ENCODE data around the gene C2orf68. TPM values are rescaled to one million over a fixed set of nuclear protein-coding genes. Genes with fewer than 3 reads are reported as not detected.

Gene C2orf68, protein sequence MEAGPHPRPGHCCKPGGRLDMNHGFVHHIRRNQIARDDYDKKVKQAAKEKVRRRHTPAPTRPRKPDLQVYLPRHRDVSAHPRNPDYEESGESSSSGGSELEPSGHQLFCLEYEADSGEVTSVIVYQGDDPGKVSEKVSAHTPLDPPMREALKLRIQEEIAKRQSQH
- total RNA-seq, result 19.9 and 25.1 TPM in 2 replicates

DNA sequence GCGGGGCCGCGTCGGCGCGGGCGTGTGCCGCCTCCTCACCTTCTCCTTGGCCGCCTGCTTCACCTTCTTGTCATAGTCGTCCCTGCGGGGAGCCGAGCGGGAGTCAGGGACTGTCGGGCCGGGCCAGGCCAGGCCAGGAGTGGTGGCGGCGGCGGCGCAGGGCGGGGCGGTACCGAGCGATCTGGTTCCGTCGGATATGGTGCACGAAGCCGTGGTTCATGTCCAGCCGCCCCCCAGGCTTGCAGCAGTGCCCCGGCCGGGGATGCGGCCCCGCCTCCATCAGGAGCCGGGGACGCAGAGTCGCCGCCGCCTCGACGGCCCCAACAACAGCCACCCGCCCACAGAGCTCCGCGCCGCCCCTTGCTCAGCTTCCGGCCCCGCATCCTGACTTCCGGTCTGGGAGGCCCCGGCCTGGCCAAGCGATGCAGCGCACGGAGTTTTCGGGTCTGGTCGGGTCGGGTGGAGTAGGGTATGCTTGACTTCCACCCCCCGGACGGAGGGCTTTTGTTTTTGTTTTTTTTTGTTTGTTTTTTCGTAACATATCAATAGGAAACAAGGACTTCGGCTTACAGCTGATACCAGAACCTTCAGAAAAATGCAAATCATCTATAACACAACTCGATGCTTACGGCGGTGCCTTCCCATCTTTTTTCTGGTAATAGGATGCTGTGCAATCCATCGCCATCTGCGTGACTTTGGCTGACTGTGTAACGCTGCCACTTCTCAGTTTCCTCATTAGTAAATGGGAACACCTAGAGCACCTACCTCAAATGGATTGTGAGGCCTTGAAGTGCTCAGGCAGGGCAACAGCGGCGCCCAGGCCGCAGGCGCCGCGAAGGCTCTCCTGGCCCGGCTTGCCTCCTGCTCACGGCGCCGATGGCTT is at the start of gene C2orf68:
C2orf68 (minus strand) TSS at position 362 of the 883 bp plus-strand sequence; CDS start at position 280, 82 bp downstream.

DNA sequence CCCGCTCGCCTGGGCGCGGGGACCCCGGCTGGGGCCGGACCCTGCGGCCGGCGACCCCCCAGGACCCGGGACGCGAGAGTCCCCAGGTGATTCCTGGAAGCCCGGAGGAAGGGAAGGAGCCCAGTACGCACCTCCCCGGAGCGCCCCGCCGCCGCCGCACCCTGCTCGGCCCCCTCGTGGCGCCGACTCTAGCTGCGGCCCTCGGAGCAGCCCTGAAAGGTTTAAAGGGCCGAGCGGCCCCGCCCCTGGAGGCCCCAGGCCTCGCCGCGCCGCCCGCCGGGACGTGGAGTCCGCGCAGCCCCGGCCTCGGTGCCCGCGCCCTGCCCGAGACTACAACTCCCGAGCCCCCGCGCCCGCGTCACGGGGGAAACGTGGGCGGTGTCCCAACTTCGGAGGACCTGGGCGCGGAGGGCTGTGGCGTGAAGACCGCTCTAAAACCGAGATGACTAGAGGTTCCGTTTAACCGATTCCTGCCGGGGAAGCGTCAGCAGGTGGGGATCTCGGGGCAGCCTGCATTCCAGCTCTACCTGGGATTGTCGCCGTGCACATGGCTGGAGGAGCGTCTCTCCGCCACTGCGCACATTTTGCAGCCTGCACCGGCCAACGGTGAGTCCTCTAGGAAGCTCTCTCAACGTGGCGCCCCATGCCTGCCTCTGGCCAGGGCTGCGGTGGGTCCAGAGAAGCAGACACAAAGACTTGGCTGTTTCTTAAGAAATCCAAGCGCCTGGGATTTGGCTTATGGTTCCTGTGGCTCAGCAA is 9.2 kb downstream of the C2orf68 start, which contains the start of gene TMEM150A:
TMEM150A (minus strand) TSS at position 223 of the 759 bp plus-strand sequence. CDS start 750 bp downstream, outside the sequence.

DNA sequence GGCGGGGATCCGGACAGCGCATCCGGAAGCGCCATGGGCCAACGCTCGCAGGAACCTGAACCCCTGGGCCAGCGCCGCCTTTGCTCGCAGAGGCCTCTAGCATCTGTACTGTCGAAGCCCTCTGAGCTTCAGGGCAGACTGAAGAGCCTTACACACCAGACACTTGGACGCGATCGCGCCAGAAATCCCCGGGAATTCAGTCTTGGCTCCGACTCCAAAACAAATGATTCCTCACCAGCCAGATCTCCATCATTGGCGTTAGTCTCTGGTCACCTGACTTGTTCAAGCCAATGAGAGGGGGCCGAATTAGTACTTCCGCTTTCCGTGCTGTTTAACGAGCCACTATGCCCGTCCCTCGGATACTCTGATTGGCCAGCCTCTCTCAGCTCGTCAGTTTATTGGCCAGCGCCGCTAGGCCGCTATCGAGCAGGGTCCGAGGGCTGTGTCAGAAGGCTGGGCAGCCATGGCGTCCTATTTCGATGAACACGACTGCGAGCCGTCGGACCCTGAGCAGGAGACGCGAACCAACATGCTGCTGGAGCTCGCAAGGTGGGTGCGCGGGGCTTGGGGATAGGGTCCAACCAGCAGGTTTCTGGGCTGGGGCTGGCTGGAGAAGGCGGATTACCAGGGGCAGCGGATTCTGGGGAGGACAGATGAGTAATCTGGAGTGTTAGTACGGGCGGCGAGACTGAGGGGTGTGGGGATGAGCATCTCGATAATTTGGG is 16.4 kb downstream of the C2orf68 start, which contains the start of gene RNF181:
RNF181 (plus strand) TSS at position 445 of the 725 bp plus-strand sequence; CDS start at position 464, 19 bp downstream.

DNA sequence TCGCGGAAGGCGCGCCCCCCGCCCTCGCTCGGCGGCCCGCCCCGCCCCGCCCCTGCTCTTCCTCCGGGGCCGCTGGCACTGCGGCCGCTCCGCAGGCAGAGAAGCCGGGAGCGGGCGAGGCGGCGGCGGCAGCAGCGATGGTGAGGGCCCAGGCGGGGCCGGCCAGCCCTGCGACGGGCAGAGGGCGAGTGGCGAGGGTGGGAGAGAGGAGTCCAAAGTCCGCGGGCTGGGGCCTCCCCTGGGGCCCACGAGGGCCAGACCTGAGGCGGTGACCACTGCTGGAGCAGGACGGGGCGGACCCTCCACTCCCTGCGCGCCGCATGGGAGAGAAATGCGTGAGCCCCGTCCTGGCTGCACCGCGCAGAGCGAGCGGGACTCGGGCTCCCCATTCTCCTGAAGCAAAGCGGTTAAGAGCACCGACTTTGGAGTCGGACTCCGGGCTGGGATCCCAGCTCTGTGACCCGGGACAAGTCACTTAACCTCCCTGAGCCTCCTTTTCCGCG is 27.5 kb downstream of the C2orf68 start, which contains the start of gene VAMP5:
VAMP5 (plus strand) TSS at position 78 of the 503 bp plus-strand sequence; CDS start at position 138, 60 bp downstream.

DNA sequence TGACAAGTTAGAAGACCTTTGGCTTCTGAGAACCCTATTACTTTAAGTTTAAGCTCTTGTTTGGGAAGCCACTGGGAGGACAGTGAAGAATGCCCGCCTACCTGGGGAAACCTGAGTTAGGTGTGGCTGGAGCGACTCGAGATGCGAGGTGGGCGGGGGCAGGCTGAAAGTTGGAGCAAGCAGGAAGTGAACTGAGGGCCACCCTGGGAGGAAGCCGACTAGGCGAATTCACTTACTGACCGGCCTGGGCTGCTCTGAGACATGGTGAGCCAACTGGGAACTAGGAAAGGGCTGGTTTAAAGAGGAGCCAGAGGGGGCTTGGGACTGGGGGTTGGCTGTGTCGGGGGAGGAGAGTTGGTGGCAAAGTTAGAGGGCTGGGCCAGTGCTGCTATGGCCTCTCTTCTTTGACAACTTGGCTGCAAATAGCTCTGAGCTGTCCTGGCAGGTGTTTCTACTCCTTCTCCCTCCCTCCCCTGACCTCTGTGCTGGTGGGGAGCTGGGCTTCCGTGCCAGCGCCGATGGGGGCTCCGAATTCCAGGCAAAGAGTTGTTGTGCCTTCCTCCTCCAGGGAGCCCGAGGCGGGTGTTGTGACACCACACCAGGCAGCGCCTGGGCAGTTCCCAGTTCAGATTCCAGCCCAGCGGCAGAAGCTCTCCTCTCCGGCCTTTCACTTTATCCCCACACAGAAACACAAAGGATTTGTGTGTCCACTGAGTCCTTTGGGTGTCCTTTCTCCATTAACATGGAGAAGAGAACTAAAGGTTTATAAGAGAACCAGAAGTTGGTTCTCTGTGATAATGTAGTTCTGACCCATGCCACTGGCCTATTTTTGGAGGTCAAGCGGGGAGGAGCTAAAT is 34.3 kb downstream of the C2orf68 start, which contains the start of gene VAMP8:
VAMP8 (plus strand) TSS at position 201 of the 857 bp plus-strand sequence; CDS start at position 262, 61 bp downstream.

DNA sequence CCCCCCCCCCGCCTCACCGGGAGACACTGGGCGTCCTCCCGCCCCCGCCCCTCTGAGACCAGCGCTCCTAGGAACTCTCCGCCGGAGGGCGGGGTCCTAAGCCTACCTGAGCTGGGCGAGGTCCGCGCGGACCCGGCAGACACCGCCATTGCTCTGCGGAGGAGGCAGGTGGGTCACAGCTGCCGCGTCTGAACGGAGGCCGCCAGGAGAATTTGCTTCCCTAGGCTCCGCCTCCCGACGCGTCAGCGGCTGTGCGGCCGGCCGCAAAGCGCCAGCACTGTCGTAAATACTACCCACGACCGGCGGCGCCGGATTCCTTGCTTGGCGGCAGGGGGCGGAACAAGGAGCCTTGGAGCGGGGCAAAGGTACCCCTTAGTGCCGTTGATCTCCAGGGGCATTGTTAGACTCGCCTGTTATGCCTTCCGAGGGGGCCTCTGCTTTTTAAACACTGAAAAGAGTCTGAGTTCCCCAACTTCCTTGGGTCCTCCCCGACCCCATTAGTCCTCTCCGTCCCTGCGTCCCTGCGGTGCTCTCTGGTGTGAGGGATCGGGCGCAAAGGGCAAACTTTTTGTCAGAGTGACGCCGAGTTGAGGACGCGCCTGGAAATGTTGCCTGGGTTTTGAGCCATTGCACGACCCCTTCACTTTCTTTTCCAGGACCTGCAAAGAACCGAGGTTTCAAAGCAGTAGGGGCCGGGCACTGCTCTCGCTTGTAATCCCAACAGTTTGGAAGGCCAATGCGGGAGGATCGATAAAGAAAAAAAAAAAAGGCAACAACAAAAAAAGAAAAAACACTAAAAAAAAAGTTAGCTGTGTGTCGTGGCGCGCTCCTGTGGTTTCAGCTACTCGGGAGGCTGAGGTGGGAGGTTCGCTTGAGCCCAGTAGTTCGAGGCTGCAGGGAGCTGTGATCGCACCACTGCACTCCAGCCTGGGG is 50.3 kb downstream of the C2orf68 start, which contains the start of gene GGCX:
GGCX (minus strand) TSS at position 214 of the 933 bp plus-strand sequence; CDS start at position 149, 65 bp downstream.

Small RNA genes within 50 kb of the gene (small RNA-seq; reads per million reads assigned to genes)
- gene RN7SL126P, result not detected

Other genes starting within 250 kb of the C2orf68 start
- gene CAPG, start 201.7 kb downstream of the C2orf68 start, total RNA-seq, result 288 and 312 TPM in 2 replicates
- 0.43 TPM in 1 of 2 replicates, not detected in the other for gene SH2D6, start 193.4 kb downstream of the C2orf68 start, total RNA-seq
- gene MAT2A, start 72.9 kb downstream of the C2orf68 start, total RNA-seq, result 247 and 327 TPM in 2 replicates
- gene GGCX, start 50.6 kb downstream of the C2orf68 start, total RNA-seq, result 44.4 and 55.5 TPM in 2 replicates
- gene VAMP8, start 34.5 kb downstream of the C2orf68 start, total RNA-seq, result 9.9 and 12.4 TPM in 2 replicates
- gene VAMP5, start 27.6 kb downstream of the C2orf68 start, total RNA-seq, result 30.2 and 35.7 TPM in 2 replicates
- gene RNF181, start 16.3 kb downstream of the C2orf68 start, total RNA-seq, result 133 and 175 TPM in 2 replicates
- 8.1 and 9.4 TPM in 2 replicates for gene TMEM150A, start 9.4 kb downstream of the C2orf68 start, total RNA-seq
- gene USP39, start 4.1 kb upstream of the C2orf68 start, total RNA-seq, result 43.5 and 46.9 TPM in 2 replicates
- not detected in 2 replicates for gene SFTPB, start 56.1 kb upstream of the C2orf68 start, total RNA-seq
- not detected in 2 replicates for gene GNLY, start 82.3 kb upstream of the C2orf68 start, total RNA-seq
- 67.2 and 125 TPM in 2 replicates for gene ATOH8, start 141.9 kb upstream of the C2orf68 start, total RNA-seq